ENCODE results near the gene CNOT2.

- TF ChIP-seq, protein P1, sequence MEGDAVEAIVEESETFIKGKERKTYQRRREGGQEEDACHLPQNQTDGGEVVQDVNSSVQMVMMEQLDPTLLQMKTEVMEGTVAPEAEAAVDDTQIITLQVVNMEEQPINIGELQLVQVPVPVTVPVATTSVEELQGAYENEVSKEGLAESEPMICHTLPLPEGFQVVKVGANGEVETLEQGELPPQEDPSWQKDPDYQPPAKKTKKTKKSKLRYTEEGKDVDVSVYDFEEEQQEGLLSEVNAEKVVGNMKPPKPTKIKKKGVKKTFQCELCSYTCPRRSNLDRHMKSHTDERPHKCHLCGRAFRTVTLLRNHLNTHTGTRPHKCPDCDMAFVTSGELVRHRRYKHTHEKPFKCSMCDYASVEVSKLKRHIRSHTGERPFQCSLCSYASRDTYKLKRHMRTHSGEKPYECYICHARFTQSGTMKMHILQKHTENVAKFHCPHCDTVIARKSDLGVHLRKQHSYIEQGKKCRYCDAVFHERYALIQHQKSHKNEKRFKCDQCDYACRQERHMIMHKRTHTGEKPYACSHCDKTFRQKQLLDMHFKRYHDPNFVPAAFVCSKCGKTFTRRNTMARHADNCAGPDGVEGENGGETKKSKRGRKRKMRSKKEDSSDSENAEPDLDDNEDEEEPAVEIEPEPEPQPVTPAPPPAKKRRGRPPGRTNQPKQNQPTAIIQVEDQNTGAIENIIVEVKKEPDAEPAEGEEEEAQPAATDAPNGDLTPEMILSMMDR (IDR thresholded peaks at IDR 0.05) = no peak
- no peak for TF ChIP-seq POLR2A (IDR thresholded peaks at IDR 0.05)
Observed at GRCh38 chr12:70241845-70242244, 1.4 kb upstream of the CNOT2 start.
